Amniotic stem cell (primary cell): Measurements from ENCODE around the gene CAMP.

Source experiments
- DNase-seq: peaks from one replicate; lab custom pipeline; 2025; lab: John Stamatoyannopoulos, UW

CAMP gene

DNA sequence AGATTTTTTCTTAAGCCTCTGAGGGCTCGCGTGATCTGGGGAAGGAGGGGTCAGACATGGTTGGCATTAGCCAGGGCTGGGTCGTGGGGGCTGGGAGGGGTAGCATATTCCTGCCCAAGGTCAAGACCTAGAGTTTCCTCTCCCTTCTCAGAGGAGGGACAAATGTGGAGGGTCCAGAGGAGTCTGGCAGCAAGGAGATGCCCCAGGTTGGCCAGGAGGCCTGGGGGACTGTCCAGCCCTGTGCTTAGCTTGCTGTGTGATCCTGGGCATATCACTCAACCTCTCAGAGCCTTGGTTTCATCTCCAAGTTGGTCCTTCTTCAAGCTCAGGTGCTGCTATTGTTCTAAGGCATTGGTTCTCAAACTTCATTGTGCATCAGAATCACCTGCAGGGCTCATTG, 9.1 kb upstream of the CAMP start:
- DNase-seq: no peak

GRCh38 chr3:48215019-48215418, 8.3 kb upstream of the CAMP start:
- DNase-seq: no peak

- no peak for DNase-seq
Observed at GRCh38 chr3:48215466-48215865, 7.8 kb upstream of the CAMP start.

DNA sequence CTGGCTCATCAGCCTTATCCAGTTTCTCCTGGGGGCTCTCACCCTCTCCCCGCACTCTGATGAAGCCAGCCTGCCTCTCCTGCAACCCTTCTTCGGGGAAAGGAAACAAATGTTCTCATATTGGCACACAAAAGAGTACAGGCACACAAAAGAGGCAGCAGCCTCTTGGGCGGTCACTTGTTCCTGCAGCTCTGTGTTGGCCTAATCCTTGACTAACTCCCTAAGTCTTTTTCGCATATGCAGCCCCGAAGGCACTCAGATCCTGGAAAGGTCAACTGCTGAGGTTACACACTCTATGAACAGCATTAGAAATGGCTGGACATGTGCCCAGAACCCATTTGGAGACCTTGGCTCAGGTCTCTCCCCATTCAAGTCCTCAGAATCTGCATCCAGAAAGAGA, 7.4 kb upstream of the CAMP start:
- no peak for DNase-seq

DNA sequence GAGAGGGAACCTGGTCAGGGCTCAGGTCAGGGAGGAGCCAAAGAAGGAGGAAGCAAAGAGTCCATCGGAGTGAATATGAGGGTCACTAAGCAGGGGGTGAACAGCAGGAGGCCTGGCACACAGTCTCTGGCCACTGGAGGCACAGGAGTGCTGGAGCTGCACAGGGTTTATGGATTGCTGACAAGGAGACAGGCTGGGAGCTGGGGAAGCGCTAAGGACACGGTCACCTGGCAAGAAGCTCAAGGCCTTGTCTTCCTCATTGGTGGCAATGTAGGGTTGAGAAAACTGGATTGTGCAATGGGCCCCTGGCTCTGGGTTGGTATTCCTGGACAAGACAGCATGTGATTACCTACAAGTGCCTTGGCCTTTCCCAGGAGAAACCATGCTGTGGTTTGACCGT, 5.8 kb upstream of the CAMP start:
- no peak for DNase-seq

DNA sequence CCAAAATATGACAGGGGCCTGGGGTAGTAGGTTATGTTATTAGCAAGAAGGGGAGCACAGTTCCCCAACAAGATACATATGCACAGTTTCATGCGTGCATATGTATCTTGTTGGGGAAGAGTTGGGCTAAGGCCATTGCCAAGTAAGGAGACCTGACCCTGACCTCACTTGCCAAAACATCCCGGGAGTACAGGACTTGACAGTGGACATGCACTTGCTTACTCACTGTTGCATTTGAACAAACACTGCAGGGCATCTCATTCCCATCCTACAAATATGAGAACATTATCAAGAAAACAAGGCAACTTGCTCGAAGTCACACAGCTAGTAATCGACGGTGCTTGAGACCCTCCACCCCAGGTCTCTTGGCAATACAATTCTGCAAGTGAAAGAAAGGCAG, 4.8 kb upstream of the CAMP start:
- no peak for DNase-seq

DNA sequence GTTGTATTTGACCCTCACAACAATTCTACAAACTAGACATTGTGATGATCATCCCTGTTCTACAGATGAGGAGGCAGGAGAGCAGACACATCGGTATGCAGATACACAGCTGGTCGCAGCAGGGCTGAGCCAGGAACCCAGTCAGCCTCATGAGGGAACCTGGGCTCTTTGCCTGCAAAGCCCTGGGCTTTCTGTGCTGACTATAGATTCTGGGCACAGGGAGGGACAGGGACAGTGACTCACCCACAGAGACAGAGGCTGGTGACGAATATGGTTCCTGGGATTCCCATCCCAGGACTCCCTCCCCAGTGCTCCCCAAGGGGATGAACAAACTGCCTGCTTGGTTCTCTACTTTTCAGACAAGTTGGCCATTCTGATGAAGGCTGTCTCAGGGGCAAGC, 3.8 kb upstream of the CAMP start:
- DNase-seq: no peak

GRCh38 chr3:48220746-48221145, 2.5 kb upstream of the CAMP start:
- no peak for DNase-seq

GRCh38 chr3:48225587-48225986, 2.3 kb downstream of the CAMP start:
- DNase-seq: no peak

- no peak for DNase-seq
Observed at GRCh38 chr3:48226939-48227338, 3.6 kb downstream of the CAMP start.

- DNase-seq: no peak
Observed at GRCh38 chr3:48232232-48232631, 8.9 kb downstream of the CAMP start.

GRCh38 chr3:48232734-48233133, 9.4 kb downstream of the CAMP start:
- DNase-seq: peak; percentile 21

- no peak for DNase-seq
Observed at GRCh38 chr3:48233542-48233941, 10.2 kb downstream of the CAMP start.

DNA sequence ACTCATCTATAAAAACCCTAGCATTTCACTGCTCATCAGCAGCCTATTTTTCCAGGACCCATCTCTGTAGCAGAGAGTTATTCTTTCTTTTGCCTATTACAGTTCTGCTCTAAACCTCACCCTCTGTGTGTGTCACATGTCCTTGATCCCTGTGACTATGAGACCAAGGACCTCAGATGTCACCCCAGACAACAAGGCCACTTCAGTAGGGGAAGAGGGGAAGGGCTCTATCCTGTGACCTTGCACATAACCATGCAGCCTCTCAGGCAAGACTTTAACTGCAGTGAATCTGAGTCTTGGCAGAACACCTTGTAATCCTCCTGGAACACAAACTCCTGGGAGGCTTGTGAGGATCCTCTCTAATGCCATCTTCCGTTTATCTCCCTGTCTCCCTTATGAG, 13.2 kb downstream of the CAMP start:
- DNase-seq: no peak

DNA sequence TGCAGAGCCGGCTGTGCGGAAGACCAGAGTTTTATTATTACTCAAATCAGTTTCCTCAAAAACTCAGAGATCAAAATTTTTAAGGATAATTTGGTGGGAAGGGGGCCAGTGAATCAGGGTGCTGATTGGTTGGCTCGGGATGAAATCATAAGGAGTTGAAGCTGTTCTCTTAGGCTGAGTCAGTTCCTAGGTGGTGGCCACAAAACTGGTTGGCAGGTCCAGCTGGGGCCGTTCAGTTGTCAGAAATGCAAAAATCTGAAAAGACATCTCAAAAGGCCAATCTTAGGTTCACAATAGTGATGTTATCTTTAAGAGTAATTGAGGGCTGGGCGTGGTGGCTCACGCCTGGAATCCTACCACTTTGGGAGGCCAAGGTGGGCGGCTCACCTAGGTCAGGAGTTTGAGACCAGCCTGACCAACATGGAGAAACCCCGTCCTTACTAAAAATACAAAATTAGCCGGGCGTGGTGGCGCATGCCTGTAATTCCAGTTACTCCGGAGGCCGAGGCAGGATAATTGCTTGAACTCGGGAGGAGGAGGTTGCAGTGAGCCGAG, 15.3 kb downstream of the CAMP start:
- no peak for DNase-seq

GRCh38 chr3:48240000-48240963, 17.0 kb downstream of the CAMP start:
- DNase-seq: no peak

- DNase-seq: no peak
Observed at GRCh38 chr3:48241796-48242455, 18.6 kb downstream of the CAMP start.

GRCh38 chr3:48243886-48244285, 20.6 kb downstream of the CAMP start:
- DNase-seq: no peak

DNA sequence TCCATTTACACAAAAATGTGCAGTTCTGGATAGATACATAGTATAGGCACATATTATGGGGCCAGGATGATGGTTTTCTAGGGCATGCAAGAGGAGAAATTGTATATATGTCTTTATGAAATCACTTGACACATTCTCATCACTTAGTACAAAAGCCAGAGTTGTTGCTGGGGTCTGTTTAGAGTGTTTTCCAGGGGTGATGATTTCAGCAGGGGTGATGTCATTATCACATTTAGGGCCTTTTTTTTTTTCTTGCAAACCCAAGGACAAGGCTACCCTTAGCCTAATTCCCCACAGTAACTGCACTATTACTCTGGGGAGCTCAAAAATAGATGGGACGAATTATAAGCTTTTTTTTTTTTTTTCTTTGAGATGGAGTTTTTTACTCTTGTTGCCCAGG, 21.2 kb downstream of the CAMP start:
- DNase-seq: no peak

GRCh38 chr3:48245136-48245535, 21.8 kb downstream of the CAMP start:
- DNase-seq: no peak

DNA sequence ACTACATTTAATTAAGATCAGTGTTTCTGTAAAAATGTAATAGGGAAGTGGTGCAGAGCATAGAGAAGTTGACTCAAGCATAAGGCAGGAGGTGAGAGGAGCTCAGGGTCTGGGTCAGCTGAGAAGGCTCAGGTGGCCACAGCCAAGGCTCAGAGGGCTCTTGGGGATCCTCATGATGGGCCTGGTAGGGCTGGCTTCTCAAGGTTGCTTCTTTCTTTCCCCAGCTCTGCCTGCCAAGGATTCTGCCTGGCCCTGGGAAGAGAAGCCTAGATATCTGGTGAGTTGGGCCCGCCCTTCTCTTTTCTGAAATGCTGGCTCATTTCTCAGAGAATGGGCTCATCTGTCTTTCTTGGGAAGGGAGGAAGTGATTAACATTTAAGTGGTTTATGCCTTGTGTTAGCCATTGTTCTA, 24.1 kb downstream of the CAMP start:
- DNase-seq: no peak

DNA sequence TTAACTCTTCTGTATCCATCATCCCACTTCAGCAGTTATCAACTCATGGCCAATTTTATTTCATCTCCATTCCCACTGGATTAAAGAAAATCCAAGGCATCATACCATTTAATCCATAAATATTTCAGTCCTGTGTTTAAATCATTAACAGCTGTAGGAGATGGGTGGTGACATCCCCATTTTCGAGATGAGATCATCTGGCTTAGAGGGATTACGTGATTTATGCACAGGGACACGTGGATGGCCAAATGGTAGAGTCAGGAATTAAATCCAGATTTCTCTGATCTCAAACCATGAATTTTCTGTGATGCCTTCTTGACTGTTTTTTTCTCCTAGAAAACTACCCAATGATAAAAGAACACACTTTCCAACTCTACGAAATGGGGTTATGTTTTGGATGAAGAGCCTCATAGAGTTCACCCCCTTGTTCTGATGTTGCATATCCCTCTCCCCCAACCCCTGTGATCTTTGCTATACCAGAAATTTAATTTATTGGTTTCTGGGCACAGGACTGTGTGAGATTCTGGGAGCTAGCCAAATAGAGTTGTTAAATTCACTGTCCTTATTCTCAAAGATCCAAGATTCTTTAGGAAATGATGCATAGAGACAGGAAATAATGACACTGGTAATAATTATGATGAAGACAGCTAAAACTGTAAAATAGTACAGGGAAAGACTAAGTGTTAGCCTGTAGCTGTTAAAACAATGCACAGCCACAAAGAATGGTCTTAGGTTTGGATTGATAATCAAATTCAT, 25.0 kb downstream of the CAMP start:
- no peak for DNase-seq
